HL-60 (cell line): ENCODE measurements around the gene TMEM132D.

Source experiments
- DNase-seq, 2 experiments: peaks; one replicate each; pipeline ENCODE4 v3.0.0-alpha.2; 2010 to 2020; ENCODE audit warnings: low read depth in 1 of 2, low spot score in 1 of 2
- H3K27ac ChIP-seq: fragments of 250-450 bp; sonication (Bioruptor Pico); replicated peaks from 2 replicates; pipeline ENCODE4 v1.5.1; 2020; ENCODE audit warnings: mild to moderate bottlenecking, moderate library complexity
- H3K27me3 ChIP-seq: fragments of 250-450 bp; sonication (Bioruptor Pico); 2 replicates; pipeline ENCODE4 v1.5.1; 2021; ENCODE audit warnings: mild to moderate bottlenecking, moderate library complexity; ENCODE audit not compliant: insufficient read depth, poor library complexity, severe bottlenecking
- H3K4me3 ChIP-seq: replicated peaks from 2 replicates; pipeline ENCODE4 v1.5.1; 2011; ENCODE audit warnings: mild to moderate bottlenecking, control low read depth, low read length; ENCODE audit not compliant: insufficient read depth
- CTCF ChIP-seq: IDR thresholded peaks from one replicate; pipeline ENCODE4 v1.5.1; 2011; ENCODE audit warnings: low read length, control low read depth, inconsistent platforms; ENCODE audit not compliant: insufficient read depth
- GABPA ChIP-seq: IDR thresholded peaks from 2 replicates; pipeline ENCODE4 v1.6.1; 2012; ENCODE audit warnings: low read depth
- POLR2AphosphoS5 ChIP-seq: IDR thresholded peaks from 2 replicates; pipeline ENCODE4 v1.6.1; 2012; ENCODE audit warnings: low read depth
- REST ChIP-seq: IDR thresholded peaks from 2 replicates; pipeline ENCODE4 v1.6.1; 2012; ENCODE audit warnings: low read depth; ENCODE audit not compliant: insufficient replicate concordance
- SPI1 ChIP-seq: IDR thresholded peaks from 2 replicates; pipeline ENCODE4 v1.6.1; 2012; ENCODE audit warnings: low read depth, mild to moderate bottlenecking, borderline replicate concordance

The TMEM132D gene

GRCh38 chr12:129622566-129622965, 281.3 kb downstream of the TMEM132D start:
- no peak overlapping the region for H3K4me3 ChIP-seq
- TF ChIP-seq POLR2AphosphoS5 (no peak), CTCF (no peak), REST (no peak), GABPA (no peak), SPI1 (no peak)
- H3K27me3 ChIP-seq, result no peaks in the 10 kb centered on the region
- DNase-seq, result no peak
- no peak overlapping the region for H3K27ac ChIP-seq

- no peak for TF ChIP-seq SPI1
- TF ChIP-seq CTCF, result no peak
- TF ChIP-seq POLR2AphosphoS5, result no peak
- TF ChIP-seq REST, result no peak
- no peak overlapping the region for H3K27ac ChIP-seq
- H3K27me3 ChIP-seq, result no peaks in the 10 kb centered on the region
- DNase-seq, result no peak
- H3K4me3 ChIP-seq, result no peak overlapping the region
These were observed 284.6 kb downstream of the TMEM132D start for GRCh38 chr12:129619271-129619670.

- DNase-seq, result no peak
- Histone ChIP-seq H3K4me3 (no peak overlapping the region), H3K27me3 (no peaks in the 10 kb centered on the region), H3K27ac (no peak overlapping the region)
- TF ChIP-seq GABPA, result no peak
- TF ChIP-seq POLR2AphosphoS5, result no peak
- TF ChIP-seq CTCF, result no peak
These were observed 286.0 kb downstream of the TMEM132D start for GRCh38 chr12:129617849-129618248.

GRCh38 chr12:129615001-129615400, 288.8 kb downstream of the TMEM132D start:
- no peak for DNase-seq
- Histone ChIP-seq H3K27ac (no peak overlapping the region), H3K27me3 (no peaks in the 10 kb centered on the region), H3K4me3 (no peak overlapping the region)
- TF ChIP-seq POLR2AphosphoS5, result no peak
- no peak for TF ChIP-seq REST
- TF ChIP-seq CTCF, result no peak
- TF ChIP-seq GABPA, result no peak
- TF ChIP-seq SPI1, result no peak
